HL-60 (cell line): ENCODE measurements around the gene MUC20.

ENCODE experiments used
- DNase-seq, 2 experiments: peaks; one replicate each; pipeline ENCODE4 v3.0.0-alpha.2; 2010 to 2020; ENCODE audit warnings: low read depth in 1 of 2, low spot score in 1 of 2
- H3K27ac ChIP-seq: fragments of 250-450 bp; sonication (Bioruptor Pico); replicated peaks from 2 replicates; pipeline ENCODE4 v1.5.1; 2020; ENCODE audit warnings: mild to moderate bottlenecking, moderate library complexity
- H3K27me3 ChIP-seq: fragments of 250-450 bp; sonication (Bioruptor Pico); 2 replicates; pipeline ENCODE4 v1.5.1; 2021; ENCODE audit warnings: mild to moderate bottlenecking, moderate library complexity; ENCODE audit not compliant: insufficient read depth, poor library complexity, severe bottlenecking
- H3K4me3 ChIP-seq: replicated peaks from 2 replicates; pipeline ENCODE4 v1.5.1; 2011; ENCODE audit warnings: mild to moderate bottlenecking, control low read depth, low read length; ENCODE audit not compliant: insufficient read depth
- GABPA ChIP-seq: IDR thresholded peaks from 2 replicates; pipeline ENCODE4 v1.6.1; 2012; ENCODE audit warnings: low read depth
- POLR2AphosphoS5 ChIP-seq: IDR thresholded peaks from 2 replicates; pipeline ENCODE4 v1.6.1; 2012; ENCODE audit warnings: low read depth
- SPI1 ChIP-seq: IDR thresholded peaks from 2 replicates; pipeline ENCODE4 v1.6.1; 2012; ENCODE audit warnings: low read depth, mild to moderate bottlenecking, borderline replicate concordance
- TF ChIP-seq, protein P1 (sequence below): IDR thresholded peaks from 2 replicates; pipeline ENCODE4 v1.6.1; 2012; ENCODE audit warnings: low read depth; ENCODE audit not compliant: insufficient replicate concordance
- TF ChIP-seq, protein P2 (sequence below): IDR thresholded peaks from one replicate; pipeline ENCODE4 v1.5.1; 2011; ENCODE audit warnings: low read length, control low read depth, inconsistent platforms; ENCODE audit not compliant: insufficient read depth

The MUC20 gene

DNA sequence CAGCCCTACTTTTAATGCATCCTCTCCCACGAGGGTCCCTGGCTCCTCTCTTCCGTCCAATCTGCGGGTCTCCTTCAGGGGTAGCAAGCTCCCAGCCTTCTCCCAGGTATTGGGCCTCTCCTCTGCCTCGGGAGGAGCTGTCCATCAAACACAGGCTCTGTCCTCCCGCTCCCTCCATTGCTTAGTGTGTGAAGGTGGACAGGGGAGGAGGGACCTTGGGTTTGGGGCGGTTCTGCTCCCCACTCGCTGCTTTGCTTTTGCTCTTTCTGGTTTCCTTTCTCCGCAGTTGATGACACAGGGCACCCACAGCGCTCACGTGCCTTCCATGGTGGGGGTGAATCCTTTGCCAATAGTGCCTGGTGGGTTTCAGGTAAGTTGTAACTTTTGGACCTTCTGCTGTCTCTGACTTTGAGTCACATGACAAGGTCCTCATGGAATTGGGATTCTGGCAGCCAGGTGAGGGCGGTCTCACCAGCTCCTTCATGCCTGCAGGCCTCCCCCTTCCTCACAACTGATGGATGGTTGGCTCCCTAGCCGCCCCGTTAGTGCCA lies 18.9 kb downstream of the MUC20 start:
- H3K4me3 ChIP-seq = no peak overlapping the region
- DNase-seq = no peak
- H3K27me3 ChIP-seq = peaks cover 5% of the 10 kb centered on the region
- TF ChIP-seq POLR2AphosphoS5 (no peak), SPI1 (no peak), GABPA (no peak)
- TF ChIP-seq, protein P1, sequence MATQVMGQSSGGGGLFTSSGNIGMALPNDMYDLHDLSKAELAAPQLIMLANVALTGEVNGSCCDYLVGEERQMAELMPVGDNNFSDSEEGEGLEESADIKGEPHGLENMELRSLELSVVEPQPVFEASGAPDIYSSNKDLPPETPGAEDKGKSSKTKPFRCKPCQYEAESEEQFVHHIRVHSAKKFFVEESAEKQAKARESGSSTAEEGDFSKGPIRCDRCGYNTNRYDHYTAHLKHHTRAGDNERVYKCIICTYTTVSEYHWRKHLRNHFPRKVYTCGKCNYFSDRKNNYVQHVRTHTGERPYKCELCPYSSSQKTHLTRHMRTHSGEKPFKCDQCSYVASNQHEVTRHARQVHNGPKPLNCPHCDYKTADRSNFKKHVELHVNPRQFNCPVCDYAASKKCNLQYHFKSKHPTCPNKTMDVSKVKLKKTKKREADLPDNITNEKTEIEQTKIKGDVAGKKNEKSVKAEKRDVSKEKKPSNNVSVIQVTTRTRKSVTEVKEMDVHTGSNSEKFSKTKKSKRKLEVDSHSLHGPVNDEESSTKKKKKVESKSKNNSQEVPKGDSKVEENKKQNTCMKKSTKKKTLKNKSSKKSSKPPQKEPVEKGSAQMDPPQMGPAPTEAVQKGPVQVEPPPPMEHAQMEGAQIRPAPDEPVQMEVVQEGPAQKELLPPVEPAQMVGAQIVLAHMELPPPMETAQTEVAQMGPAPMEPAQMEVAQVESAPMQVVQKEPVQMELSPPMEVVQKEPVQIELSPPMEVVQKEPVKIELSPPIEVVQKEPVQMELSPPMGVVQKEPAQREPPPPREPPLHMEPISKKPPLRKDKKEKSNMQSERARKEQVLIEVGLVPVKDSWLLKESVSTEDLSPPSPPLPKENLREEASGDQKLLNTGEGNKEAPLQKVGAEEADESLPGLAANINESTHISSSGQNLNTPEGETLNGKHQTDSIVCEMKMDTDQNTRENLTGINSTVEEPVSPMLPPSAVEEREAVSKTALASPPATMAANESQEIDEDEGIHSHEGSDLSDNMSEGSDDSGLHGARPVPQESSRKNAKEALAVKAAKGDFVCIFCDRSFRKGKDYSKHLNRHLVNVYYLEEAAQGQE = no peak
- TF ChIP-seq, protein P2, sequence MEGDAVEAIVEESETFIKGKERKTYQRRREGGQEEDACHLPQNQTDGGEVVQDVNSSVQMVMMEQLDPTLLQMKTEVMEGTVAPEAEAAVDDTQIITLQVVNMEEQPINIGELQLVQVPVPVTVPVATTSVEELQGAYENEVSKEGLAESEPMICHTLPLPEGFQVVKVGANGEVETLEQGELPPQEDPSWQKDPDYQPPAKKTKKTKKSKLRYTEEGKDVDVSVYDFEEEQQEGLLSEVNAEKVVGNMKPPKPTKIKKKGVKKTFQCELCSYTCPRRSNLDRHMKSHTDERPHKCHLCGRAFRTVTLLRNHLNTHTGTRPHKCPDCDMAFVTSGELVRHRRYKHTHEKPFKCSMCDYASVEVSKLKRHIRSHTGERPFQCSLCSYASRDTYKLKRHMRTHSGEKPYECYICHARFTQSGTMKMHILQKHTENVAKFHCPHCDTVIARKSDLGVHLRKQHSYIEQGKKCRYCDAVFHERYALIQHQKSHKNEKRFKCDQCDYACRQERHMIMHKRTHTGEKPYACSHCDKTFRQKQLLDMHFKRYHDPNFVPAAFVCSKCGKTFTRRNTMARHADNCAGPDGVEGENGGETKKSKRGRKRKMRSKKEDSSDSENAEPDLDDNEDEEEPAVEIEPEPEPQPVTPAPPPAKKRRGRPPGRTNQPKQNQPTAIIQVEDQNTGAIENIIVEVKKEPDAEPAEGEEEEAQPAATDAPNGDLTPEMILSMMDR = no peak
- no peak overlapping the region for H3K27ac ChIP-seq

DNA sequence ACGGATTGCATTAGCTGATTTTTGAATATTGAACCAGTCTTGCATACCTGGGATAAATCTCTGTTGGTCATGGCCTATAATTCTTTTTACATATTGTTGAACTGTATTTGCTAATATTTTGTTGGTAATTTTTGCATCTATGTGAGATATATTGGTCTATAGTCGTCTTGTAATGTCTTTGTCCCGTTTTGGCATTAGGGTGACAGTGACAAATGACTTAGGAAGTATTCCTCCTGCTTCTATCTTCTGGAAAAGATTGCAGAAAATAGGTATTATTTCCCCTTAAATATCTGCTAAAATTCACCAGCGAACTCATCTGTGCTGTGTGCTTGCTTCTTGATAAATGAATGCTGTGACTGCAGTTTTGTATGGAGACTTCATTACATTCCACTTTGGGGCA lies 23.7 kb downstream of the MUC20 start:
- DNase-seq = no peak
- Histone ChIP-seq H3K4me3 (no peak overlapping the region), H3K27ac (no peak overlapping the region), H3K27me3 (no peaks in the 10 kb centered on the region)
- TF ChIP-seq SPI1 = no peak
- no peak for TF ChIP-seq POLR2AphosphoS5
- TF ChIP-seq, protein P1 = no peak
- TF ChIP-seq, protein P2 = no peak
- TF ChIP-seq GABPA = no peak

DNA sequence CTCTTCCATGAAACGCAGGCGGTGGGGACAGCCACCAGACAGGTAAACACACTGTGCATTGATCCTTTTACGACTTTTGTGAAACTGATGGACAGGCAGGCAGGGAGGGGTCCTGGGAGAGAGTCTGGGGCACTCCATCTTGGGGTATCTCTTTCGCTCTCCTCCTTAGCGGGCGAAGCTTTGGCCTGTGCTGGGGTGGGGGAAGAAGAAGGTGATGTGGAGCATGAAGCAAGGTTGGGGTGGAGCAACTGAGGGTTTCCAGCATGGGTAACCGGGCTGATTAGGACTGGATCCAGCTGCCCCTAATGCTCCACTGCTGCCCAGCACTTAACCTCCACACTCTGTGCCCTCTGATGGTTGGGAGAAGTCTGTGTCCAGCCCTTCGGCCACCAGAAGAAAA lies 25.6 kb downstream of the MUC20 start:
- no peaks in the 10 kb centered on the region for H3K27me3 ChIP-seq
- TF ChIP-seq, protein P2 = no peak
- no peak for TF ChIP-seq SPI1
- TF ChIP-seq, protein P1 = no peak
- no peak for TF ChIP-seq GABPA
- no peak for TF ChIP-seq POLR2AphosphoS5
- DNase-seq = no peak
- no peak overlapping the region for H3K27ac ChIP-seq
- H3K4me3 ChIP-seq = no peak overlapping the region
